ENCODE data around the gene AIG1. TPM values are rescaled to one million over a fixed set of nuclear protein-coding genes. Genes with fewer than 3 reads are reported as not detected.

AIG1 gene
- total and polyA plus RNA-seq, 2 of the 4 experiments (the other 2 are of a cell fraction), result 21.3 to 27.1 TPM

- Histone ChIP-seq H3K4me1 (ENCODE audit: control insufficient read depth, insufficient read depth, low read length) (peaks cover 6% of the 10 kb centered on the region), H4K20me1 (ENCODE audit: insufficient read depth, low read length) (no peaks in the 10 kb centered on the region), H3K4me2 (ENCODE audit: low read depth, low read length) (no peak overlapping the region), H3K9me1 (ENCODE audit: insufficient read depth, low read length) (0 out of 2 replicates have a peak, but pooled peaks cover 3% of the 10 kb centered on the region), H2BK120ac (ENCODE audit: low read depth, low read length) (no peak overlapping the region), H2BK20ac (ENCODE audit: low read depth, low read length) (no peak overlapping the region), H4K91ac (ENCODE audit: insufficient read depth, low read depth, low read length) (no peak overlapping the region), H3K18ac (ENCODE audit: low read depth, low read length) (no peak overlapping the region), H3K9ac (ENCODE audit: low read depth, low read length) (no peak overlapping the region), H4K8ac (ENCODE audit: low read depth in 2 of 2, low read length in 2 of 2) (no peak overlapping the region), H2AK5ac (ENCODE audit: low read depth, low read length) (no peak overlapping the region), H3K79me1 (ENCODE audit: low read depth in 1 of 2, low read length in 2 of 2) (peaks cover 0 to 3% of the 10 kb centered on the region in 2 experiments; a peak in 1 of 4 replicates), H3K23ac (ENCODE audit: low read depth, low read length) (no peak overlapping the region), H2AFZ (replicated peaks; ENCODE audit: low read length, poor library complexity) (no peak overlapping the region), H3K36me3 (ENCODE audit: control insufficient read depth, insufficient read depth, low read length) (no peaks in the 10 kb centered on the region), H2BK5ac (ENCODE audit: low read depth, low read length, poor library complexity, severe bottlenecking) (no peak overlapping the region), H3K4ac (ENCODE audit: low read depth, low read length) (no peak overlapping the region), H4K5ac (ENCODE audit: low read depth, low read length) (no peak overlapping the region), H3K27me3 (ENCODE audit: control insufficient read depth, insufficient read depth, low read length) (no peaks in the 10 kb centered on the region), H3K4me3 (ENCODE audit: insufficient read depth, low read depth, low read length) (no peak overlapping the region), H3K56ac (ENCODE audit: extremely low read depth, insufficient read depth, low read length) (no peak overlapping the region), H2BK15ac (ENCODE audit: low read depth, low read length) (no peak overlapping the region), H3K14ac (replicated peaks; ENCODE audit: low read depth, low read length) (no peak overlapping the region), H2AK9ac (replicated peaks; ENCODE audit: low read depth, low read length, poor library complexity) (no peak overlapping the region), H3K9me3 (ENCODE audit: control insufficient read depth, insufficient read depth, low read length) (no peaks in the 10 kb centered on the region), H3K27ac (ENCODE audit: insufficient read depth, low read length) (no peak overlapping the region)
- intact Hi-C loops (cut with micrococcal nuclease) (no loop called here), dilution Hi-C loops (cut with HindIII; ENCODE audit: low sequenced_read_pairs, unreplicated experiment) (no loop called here), in situ Hi-C loops (cut with MboI; ENCODE audit: low sequenced_read_pairs) (no loop called here)
- ATAC-seq (ENCODE audit: low read depth), result no peak
- DNase-seq, result no peak
- BruUV-seq (replicated peaks), result no TSS peak
- ChIA-PET POLR2A (ENCODE audit: unreplicated experiment) (no interaction called here), CTCF (no interaction called here)
- no CpG with 5 or more reads among the region's 4 CpGs for WGBS, 2 experiments (ENCODE audit: extremely low coverage in 2 of 2, insufficient read length in 1 of 2)
- TF ChIP-seq POLR2A (IDR thresholded peaks at IDR 0.05; ENCODE audit: low read depth, low read length) (no peak), SMC3 (IDR thresholded peaks at IDR 0.05; ENCODE audit: low read depth, low read length) (no peak), RAD21 (IDR thresholded peaks at IDR 0.05; ENCODE audit: low read length) (no peak), BHLHE40 (IDR thresholded peaks at IDR 0.05; ENCODE audit: low read depth, low read length) (no peak), CEBPB (IDR thresholded peaks at IDR 0.05; ENCODE audit: low read depth, low read length) (no peak), RFX5 (IDR thresholded peaks at IDR 0.05; ENCODE audit: low read depth, low read length) (no peak), MAFK (IDR thresholded peaks at IDR 0.05; ENCODE audit: low read depth, low read length) (no peak), NFE2L2 (IDR thresholded peaks at IDR 0.05; ENCODE audit: low read depth, low read length) (no peak), ELK1 (IDR thresholded peaks at IDR 0.05; ENCODE audit: borderline replicate concordance, low read depth, low read length) (no peak), MAZ (IDR thresholded peaks at IDR 0.05; ENCODE audit: borderline replicate concordance, low read depth, low read length) (no peak), CTCF (conservative IDR thresholded peaks at IDR 0.05; ENCODE audit: low read depth, low read length) (no peak)
Measured at GRCh38 chr6:143112084-143112768, 51.5 kb downstream of the AIG1 start.
